GM18499 (cell line): ENCODE data around the gene PTPDC1.

Experiments
- ATAC-seq: cut with Tn5 transposase; IDR thresholded peaks from one replicate; pipeline ENCODE4 v1.9.1; 2021; ENCODE audit warnings: moderate number of reproducible peaks; ENCODE audit not compliant: insufficient read depth, unreplicated experiment

The PTPDC1 gene, protein sequence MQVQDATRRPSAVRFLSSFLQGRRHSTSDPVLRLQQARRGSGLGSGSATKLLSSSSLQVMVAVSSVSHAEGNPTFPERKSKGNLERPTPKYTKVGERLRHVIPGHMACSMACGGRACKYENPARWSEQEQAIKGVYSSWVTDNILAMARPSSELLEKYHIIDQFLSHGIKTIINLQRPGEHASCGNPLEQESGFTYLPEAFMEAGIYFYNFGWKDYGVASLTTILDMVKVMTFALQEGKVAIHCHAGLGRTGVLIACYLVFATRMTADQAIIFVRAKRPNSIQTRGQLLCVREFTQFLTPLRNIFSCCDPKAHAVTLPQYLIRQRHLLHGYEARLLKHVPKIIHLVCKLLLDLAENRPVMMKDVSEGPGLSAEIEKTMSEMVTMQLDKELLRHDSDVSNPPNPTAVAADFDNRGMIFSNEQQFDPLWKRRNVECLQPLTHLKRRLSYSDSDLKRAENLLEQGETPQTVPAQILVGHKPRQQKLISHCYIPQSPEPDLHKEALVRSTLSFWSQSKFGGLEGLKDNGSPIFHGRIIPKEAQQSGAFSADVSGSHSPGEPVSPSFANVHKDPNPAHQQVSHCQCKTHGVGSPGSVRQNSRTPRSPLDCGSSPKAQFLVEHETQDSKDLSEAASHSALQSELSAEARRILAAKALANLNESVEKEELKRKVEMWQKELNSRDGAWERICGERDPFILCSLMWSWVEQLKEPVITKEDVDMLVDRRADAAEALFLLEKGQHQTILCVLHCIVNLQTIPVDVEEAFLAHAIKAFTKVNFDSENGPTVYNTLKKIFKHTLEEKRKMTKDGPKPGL

GRCh38 chr9:94084314-94084713 is at the start of gene PTPDC1:
Gene PTPDC1, plus strand, starts transcription at chr9:94084464. Its CDS starts 67 bp downstream, at chr9:94084531.
- ATAC-seq, result no peak

DNA sequence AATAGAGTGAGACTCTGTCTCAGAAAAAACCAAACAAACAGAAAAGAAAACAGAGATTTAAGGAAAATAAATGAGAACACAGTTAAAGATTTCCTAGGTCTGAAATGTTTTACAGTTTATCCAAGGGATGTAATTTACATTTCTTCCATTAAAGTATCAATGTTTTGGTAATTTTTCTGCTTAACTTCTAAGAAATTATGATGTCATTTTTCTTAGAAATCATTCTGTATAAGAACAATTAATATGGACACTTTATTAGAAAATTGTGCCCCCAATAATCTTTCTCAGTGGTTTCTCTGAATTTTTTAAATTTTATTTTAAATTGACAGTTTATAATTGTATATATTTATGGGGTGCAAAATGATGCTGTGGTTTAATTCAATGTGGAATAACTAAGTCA is 49.8 kb upstream of the PTPDC1 start:
- ATAC-seq, result no peak

GRCh38 chr9:94039786-94040185 is 44.5 kb upstream of the PTPDC1 start:
- ATAC-seq, result no peak

GRCh38 chr9:94042516-94043360 is 41.5 kb upstream of the PTPDC1 start:
- ATAC-seq, result no peak

DNA sequence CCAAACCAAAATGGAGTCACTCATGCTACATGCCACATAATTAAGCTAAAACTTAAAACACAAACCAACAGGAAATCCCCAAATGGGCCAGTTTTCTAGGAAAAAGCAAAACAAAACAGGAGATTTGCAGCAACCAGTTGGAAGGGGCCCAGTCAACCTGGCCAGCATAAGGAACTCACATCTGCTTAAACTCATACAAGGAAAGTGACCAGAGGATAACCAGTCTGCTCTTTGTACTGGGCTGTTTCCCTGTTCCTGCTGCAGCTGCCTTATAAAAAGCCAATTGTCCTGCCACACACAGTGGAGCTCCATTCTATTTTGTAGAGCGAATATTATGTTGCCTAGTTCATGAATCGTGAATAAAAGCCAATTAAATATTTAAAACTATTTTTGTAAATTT is 29.5 kb upstream of the PTPDC1 start:
- ATAC-seq, result no peak

DNA sequence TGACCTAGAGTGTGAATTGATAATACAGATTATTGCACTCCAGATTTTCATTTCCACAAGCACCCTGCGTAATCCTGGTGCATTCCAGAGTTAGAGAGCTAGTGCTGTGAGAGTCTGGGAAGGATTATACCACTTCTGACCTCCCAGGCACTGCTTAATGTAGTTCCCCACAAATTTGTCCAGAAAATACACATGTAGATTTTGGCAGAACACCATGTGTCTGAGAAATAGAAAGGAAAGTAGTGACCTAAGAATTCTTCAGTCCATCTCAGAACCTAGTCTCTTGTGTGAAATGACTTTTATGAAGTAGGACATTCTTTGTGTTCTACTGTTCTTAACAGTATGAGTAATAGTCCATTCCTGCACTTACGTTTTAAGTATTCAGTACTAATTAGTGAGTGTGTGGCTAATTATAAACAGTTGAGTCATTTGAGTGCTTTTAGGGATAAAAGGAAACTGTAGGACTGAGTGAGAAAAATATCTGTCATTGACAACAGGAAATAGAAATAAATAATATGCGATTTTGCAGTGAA is 27.8 kb upstream of the PTPDC1 start:
- ATAC-seq, result no peak

- no peak for ATAC-seq
Measured at GRCh38 chr9:94057918-94058317, 26.3 kb upstream of the PTPDC1 start.

DNA sequence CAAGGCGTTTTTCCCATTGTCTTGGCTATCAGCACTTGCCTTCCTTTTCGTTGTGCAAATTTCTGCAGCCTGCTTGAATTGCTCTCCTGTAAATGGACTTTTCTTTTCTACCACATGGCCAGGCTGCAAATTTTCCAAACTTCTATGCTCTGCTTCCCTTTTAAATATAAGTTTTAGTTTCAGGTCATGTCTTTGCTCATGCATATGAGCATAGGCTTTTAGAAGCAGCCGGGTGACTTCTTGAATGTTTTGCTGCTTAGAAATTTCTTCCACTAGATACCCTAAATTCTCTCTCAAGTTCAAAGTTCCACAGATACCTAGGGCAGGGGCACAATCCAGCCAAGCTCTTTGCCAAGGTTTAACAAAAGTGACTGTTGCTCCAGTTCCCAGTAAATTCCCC is 22.4 kb upstream of the PTPDC1 start:
- ATAC-seq, result no peak

DNA sequence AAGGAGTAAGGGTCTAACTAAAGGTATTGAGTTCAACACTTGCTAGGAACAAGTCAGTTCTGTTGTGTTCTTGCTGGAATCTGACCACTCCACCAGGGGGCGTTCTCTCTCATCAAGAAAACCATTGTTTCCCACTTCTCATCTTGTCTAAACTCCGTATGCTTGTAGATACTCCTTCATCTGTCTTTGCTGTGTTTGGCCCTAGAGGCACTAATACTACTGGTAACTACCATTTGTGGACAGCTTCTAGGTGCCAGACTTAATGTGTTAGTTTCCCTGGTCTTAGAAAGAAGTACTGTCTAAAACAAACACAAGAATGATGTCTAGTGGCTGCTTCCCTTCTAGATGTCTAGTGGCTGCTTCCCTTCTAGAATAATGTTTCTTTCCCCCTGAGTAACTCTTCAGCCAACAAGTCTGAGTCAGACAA is 18.7 kb upstream of the PTPDC1 start:
- no peak for ATAC-seq

DNA sequence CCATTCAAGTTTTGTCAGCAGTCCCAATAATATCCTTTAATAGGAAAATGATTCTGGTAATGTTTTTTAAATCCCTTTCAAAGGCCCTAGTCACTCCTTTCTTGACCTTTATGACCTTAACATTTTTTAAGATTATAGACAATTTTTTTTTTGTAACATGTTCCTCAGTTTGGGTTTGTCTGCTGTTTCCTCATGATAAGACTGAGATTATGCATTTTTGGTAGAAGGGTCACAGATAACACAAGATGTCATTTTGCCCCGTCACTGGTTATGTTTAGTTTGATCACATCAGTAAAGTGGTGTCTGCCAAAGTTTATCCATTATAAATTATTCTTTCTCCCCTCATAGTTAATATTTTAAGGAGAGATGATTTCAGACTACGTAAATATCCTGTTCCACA is 16.0 kb upstream of the PTPDC1 start:
- no peak for ATAC-seq

- no peak for ATAC-seq
Measured at GRCh38 chr9:94076557-94076956, 7.7 kb upstream of the PTPDC1 start.

DNA sequence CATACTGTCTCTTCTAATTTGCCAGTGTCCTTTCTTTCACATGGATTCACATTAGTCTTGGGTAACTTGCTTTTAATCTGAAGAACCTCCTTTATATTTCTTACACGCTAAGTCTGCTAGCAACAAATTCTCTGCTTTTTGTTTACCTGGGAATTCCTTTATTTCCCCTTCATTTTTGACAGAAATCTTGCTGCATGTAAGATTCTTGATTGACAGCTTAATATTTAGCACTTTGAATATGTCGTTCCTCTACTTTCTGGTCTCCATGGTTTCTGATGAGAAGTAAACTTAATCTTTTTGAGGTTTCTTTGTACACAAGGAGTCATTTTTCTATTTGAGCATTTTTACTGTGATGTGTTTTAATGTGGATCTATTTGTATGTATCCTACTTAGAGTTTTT is 6.2 kb upstream of the PTPDC1 start:
- no peak for ATAC-seq

DNA sequence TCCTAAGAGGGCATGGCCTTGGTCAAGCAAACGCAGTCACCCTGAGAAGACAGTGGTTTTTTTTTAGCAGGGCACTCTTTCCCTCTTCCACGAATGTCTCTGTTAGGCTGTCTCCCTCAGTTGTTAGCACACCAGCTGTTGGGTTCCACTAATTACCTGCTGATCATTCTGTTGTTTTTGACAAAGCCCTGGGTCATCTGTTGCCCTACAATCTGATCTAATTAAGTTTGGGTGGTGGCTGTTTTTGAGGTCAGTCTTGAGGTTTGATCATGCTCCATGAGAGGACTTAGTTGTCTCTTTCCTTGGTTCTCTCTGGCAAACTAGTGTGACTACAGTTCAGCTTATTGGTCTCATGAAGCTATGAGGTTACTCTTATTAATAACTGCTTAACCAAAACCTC is 5.0 kb upstream of the PTPDC1 start:
- ATAC-seq, result no peak

GRCh38 chr9:94080249-94080648 is 4.0 kb upstream of the PTPDC1 start:
- ATAC-seq, result no peak

- ATAC-seq, result no peak
Measured at GRCh38 chr9:94081435-94081834, 2.8 kb upstream of the PTPDC1 start.

DNA sequence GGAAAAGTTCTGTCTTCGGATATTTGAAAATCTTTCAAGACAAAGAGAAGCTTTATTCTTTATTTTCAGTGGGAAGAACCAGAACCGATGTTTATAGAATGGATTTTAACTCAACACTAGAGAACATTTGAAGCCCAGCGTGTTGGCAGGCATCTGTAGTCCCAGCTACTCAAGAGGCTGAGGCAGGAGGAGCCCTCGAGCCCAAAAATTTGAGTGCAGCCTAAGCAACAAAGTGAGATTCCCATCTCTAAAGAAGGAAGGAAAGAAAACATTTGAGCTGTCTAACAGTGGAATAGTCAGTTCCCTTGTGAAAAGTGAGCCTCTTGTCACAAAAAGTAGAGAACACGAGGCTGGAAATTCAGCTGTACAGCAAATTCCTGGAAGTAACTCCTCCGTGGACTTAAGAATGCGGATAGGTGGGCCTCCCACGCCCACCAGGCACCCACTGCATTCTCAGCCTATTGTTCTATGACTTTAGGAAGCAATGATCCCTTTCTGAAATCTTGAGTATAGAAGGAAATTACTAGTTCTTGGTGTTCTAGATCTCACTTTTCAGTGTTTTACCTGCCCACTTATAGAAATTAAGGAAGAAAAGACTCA is 2.3 kb upstream of the PTPDC1 start:
- ATAC-seq, result no peak

- no peak for ATAC-seq
Measured at GRCh38 chr9:94082553-94082952, 1.7 kb upstream of the PTPDC1 start.

GRCh38 chr9:94082956-94083355 is 1.3 kb upstream of the PTPDC1 start:
- no peak for ATAC-seq

DNA sequence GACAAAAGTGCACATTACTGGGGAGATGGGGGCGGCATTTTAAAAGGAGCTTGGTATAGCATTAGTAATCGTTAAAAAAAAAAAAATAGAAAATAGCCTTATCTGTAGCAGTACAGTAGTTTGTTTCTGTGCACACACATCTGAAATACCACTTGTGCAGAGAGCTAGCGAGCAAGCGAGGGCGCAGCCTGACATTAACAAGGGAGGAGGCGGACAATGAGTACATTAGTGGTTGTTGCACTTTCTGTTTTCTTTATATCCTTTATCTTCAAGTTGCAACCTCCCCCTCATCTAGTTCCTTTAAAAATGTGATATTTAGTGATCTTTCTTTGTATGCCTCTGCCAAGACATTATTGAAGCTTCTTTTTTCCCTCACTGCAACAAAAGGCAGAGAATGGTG is 880 bp upstream of the PTPDC1 start:
- no peak for ATAC-seq

DNA sequence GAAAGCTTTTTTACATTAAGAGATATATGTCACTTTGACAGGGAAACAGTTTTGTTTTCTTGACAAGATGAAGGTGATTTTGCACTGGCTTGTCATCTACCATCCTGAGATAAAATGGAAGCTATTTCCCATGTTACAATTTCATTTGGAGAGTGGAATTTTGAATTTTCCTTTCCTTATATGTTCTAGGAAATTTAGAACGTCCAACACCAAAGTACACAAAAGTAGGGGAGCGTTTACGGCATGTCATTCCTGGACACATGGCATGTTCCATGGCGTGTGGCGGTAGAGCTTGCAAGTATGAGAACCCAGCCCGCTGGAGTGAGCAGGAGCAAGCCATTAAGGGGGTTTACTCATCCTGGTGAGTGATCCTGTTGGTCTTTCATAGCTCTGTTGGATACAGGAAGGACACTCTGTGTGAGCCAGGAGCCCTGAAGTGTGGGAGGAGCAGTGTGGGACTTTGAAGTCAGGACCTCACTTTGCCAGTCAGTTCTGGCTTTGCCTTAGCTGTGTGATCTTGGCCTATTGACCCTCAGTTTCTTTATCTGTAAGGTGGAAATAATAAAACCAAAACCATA is 887 bp downstream of the PTPDC1 start:
- no peak for ATAC-seq
